ENCODE measurements around the gene U2SURP.

GRCh38 chr3:143083781-143084180 is 82.4 kb downstream of the U2SURP start:
- TF ChIP-seq CTCF (IDR thresholded peaks at IDR 0.05) (no peak), POLR2A (IDR thresholded peaks at IDR 0.05) (no peak)
